Kasumi-1 (cell line): ENCODE measurements around the gene GPR78.
"Not testable (repeated sequence)": the region's sequence is repeated elsewhere in the genome, so short reads cannot be mapped to it uniquely, and the experiment has no call there.

ENCODE experiments used
- DNase-seq, 2 experiments: peaks; one replicate each; lab custom pipeline; 2025; lab: John Stamatoyannopoulos, UW

The GPR78 gene

GRCh38 chr4:8564595-8564994 is 15.6 kb upstream of the GPR78 start:
- no peak for DNase-seq

GRCh38 chr4:8568068-8568668 is 12.0 kb upstream of the GPR78 start:
- DNase-seq = no peak

GRCh38 chr4:8570201-8570600 is 10.0 kb upstream of the GPR78 start:
- DNase-seq = no peak

GRCh38 chr4:8571702-8572685 is 8.2 kb upstream of the GPR78 start:
- DNase-seq = no peak

GRCh38 chr4:8573266-8573665 is 6.9 kb upstream of the GPR78 start:
- no peak for DNase-seq

GRCh38 chr4:8574796-8575370 is 5.3 kb upstream of the GPR78 start:
- no peak for DNase-seq

- no peak for DNase-seq
Observed at GRCh38 chr4:8575457-8575856, 4.7 kb upstream of the GPR78 start.

- DNase-seq = not testable (repeated sequence)
Observed at GRCh38 chr4:8576591-8576990, 3.6 kb upstream of the GPR78 start.

GRCh38 chr4:8577046-8577445 is 3.1 kb upstream of the GPR78 start:
- no peak for DNase-seq

- no peak for DNase-seq
Observed at GRCh38 chr4:8577972-8578371, 2.2 kb upstream of the GPR78 start.

- DNase-seq = no peak
Observed at GRCh38 chr4:8578717-8579116, 1.5 kb upstream of the GPR78 start.

- DNase-seq = no peak
Observed at GRCh38 chr4:8579526-8580320, 469 bp upstream of the GPR78 start.

- DNase-seq = no peak
Observed at GRCh38 chr4:8581094-8581861, 1.1 kb downstream of the GPR78 start.

- no peak for DNase-seq
Observed at GRCh38 chr4:8582016-8582415, 1.8 kb downstream of the GPR78 start.

GRCh38 chr4:8582436-8582835 is 2.2 kb downstream of the GPR78 start:
- no peak for DNase-seq

GRCh38 chr4:8582941-8583654 is 2.9 kb downstream of the GPR78 start:
- DNase-seq = no peak

GRCh38 chr4:8583655-8584025 is 3.4 kb downstream of the GPR78 start:
- no peak for DNase-seq

GRCh38 chr4:8585186-8585585 is 5.0 kb downstream of the GPR78 start:
- no peak for DNase-seq

- no peak for DNase-seq
Observed at GRCh38 chr4:8585721-8586212, 5.6 kb downstream of the GPR78 start.

GRCh38 chr4:8586246-8586645 is 6.1 kb downstream of the GPR78 start:
- no peak for DNase-seq
